Left lung (tissue), 10 donors: ENCODE measurements around the gene ECE1. TPM values are rescaled to one million over a fixed set of nuclear protein-coding genes. Genes with fewer than 3 reads are reported as not detected.

Experiments
- ATAC-seq: fragments of 200-7000 bp; cut with Tn5 transposase; one replicate; pipeline ENCODE4 v1.9.1; 2020; ENCODE audit warnings: moderate library complexity
- DNase-seq, 4 donors: peaks; one replicate each; pipeline ENCODE4 v3.0.0-alpha.2; 2013 to 2020
- H3K27ac ChIP-seq, 2 donors: fragments of 200-600 bp; sonication (generic) in 1 of 2; one replicate each; pipeline versions ENCODE4 v1.5.0 to v1.8.0; 2020 to 2021
- H3K27me3 ChIP-seq, 2 donors: fragments of 200-600 bp; sonication (generic) in 1 of 2; one replicate each; pipeline versions ENCODE4 v1.5.0 to v1.8.0; 2020 to 2021
- H3K36me3 ChIP-seq, 2 donors: fragments of 200-600 bp; sonication (generic) in 1 of 2; one replicate each; pipeline versions ENCODE4 v1.5.0 to v1.8.0; 2020 to 2021
- H3K4me1 ChIP-seq, 2 donors: fragments of 200-600 bp; one replicate each; pipeline ENCODE4 v1.8.0; 2021
- H3K4me3 ChIP-seq, 2 donors: fragments of 200-600 bp; sonication (generic) in 1 of 2; one replicate each; pipeline versions ENCODE4 v1.5.0 to v1.8.0; 2020 to 2021; ENCODE audit warnings: mild to moderate bottlenecking in 1 of 2
- H3K9me3 ChIP-seq, 2 donors: fragments of 200-600 bp; sonication (generic) in 1 of 2; one replicate each; pipeline versions ENCODE4 v1.5.0 to v1.8.0; 2020 to 2021
- intact Hi-C, 2 donors: fragments of 100-400 bp; cut with DNase I; formaldehyde crosslinking; loops; one replicate each; pipeline versions ENCODE4 v1.11.2 to v1.14.2; 2022
- polyA plus RNA-seq, 6 donors: library from polyadenylated mRNA; unstranded; fragments of 120-200 nt; gene quantifications; one replicate each; pipeline ENCODE4 v1.2.1, GENCODE V29; 2013; ENCODE audit not compliant: insufficient read length in 6 of 6
- total RNA-seq, 2 donors: library from RNA; stranded (reverse); fragmentation: NEBNext Ultra II Directional; extraction: Animal tissue kit (Norgen Biotek cat#: 25700); gene quantifications; one replicate each; pipeline ENCODE4 v1.2.1, GENCODE V29; 2021
- TF ChIP-seq, protein P1 (sequence below), 2 donors: fragments of 200-600 bp; sonication (generic) in 1 of 2; IDR thresholded peaks; one replicate each; pipeline versions ENCODE4 v1.5.0 to v1.8.0; 2021; ENCODE audit warnings: antibody characterized with exemption in 2 of 2
- donor health status: DM: no; HTN: yes; CAD: no.
- donor health status: DM: no; HTN: no; CAD: no.

The ECE1 gene
- total and polyA plus RNA-seq, 8 donors, result 76.7 to 107 (median 83.3) TPM

DNA sequence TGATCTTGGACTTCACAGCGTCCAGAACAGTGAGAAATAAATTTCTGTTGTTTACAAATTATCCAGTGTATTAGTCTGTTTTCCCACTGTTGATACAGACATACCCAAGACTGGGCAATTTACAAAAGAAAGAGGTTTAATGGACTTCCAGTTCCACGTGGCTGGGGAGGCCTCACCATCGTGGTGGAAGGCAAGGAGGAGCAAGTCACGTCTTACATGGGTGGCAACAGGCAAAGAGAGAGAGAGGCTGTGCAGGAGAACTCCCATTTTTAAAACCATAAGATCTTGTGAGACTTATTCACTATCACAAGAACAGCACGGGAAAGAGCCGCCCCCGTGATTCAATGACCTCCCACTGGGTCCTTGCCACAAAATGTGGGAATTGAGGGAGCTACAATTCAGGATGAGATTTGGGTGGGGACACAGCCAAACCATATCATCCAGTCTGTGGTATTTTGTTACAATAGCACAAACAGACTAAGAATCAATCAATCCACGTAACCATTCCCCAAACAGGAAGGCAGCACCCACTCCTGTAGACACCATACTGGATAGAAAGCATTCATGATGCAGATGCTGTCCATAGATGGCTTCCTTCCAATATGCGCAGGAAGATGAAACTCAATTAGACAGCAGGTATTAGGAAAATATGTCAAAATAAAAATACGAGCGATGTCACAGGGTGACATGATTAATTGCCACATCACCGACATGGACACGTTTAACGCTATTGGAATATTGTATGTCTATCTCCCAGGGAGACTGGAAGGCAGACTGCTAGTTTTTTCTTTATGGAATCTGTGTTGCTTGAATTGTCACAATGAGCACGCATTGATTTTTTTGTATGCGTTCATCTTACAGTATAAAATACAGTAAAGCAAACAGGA is 22.8 kb downstream of the ECE1 start:
- TF ChIP-seq, protein P1, sequence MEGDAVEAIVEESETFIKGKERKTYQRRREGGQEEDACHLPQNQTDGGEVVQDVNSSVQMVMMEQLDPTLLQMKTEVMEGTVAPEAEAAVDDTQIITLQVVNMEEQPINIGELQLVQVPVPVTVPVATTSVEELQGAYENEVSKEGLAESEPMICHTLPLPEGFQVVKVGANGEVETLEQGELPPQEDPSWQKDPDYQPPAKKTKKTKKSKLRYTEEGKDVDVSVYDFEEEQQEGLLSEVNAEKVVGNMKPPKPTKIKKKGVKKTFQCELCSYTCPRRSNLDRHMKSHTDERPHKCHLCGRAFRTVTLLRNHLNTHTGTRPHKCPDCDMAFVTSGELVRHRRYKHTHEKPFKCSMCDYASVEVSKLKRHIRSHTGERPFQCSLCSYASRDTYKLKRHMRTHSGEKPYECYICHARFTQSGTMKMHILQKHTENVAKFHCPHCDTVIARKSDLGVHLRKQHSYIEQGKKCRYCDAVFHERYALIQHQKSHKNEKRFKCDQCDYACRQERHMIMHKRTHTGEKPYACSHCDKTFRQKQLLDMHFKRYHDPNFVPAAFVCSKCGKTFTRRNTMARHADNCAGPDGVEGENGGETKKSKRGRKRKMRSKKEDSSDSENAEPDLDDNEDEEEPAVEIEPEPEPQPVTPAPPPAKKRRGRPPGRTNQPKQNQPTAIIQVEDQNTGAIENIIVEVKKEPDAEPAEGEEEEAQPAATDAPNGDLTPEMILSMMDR (IDR thresholded peaks at IDR 0.05), result no peak
- intact Hi-C loops, result loop anchor here (10.0 kb wide), 2 partner anchors 67 to 97 kb away; no protein-coding TSS in a partner anchor
- Histone ChIP-seq H3K27ac (no peak overlapping the region), H3K4me1 (peaks cover 8 to 47% of the 10 kb centered on the region in 2 donors), H3K4me3 (no peak overlapping the region), H3K27me3 (no peaks in the 10 kb centered on the region), H3K36me3 (peaks cover 0 to 68% of the 10 kb centered on the region in 2 donors), H3K9me3 (no peaks in the 10 kb centered on the region)
- DNase-seq, result no peak
- ATAC-seq, result no peak

DNA sequence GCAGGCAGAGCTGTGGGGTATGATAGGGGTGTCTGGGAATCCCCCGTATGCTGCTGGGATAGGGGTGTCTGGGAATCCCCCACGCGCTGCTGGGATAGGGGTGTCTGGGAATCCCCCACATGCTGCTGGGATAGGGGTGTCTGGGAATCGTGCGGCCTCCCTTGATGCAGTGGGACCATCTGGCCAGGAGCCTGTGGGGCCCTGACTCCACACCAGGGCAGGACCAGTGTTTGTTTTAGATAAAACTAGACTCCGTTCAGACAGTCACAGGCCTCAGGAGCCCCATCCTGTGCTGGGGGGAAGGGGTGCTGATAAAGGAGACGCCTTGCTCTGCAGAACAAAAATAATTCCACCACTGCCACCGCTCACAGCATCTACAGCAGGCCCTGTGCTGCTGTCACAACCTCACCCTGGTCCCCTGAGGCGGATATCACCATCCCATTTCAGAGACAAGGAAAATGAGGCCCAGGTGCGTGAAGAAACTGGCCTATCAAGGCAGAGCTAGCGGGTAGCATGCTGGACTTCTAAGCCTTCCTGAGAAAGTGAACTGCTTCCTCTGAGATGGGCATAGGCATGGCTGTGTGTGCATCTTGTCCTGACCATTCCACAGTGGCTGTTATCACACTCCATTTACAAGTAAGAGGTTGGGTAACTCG is 24.0 kb downstream of the ECE1 start:
- peak overlapping the region in 1 of 2 donors; percentile 10 for H3K27ac ChIP-seq
- no peak overlapping the region for H3K4me3 ChIP-seq
- H3K27me3 ChIP-seq, result no peaks in the 10 kb centered on the region
- TF ChIP-seq, protein P1 (IDR thresholded peaks at IDR 0.05), result no peak
- DNase-seq (no peak), ATAC-seq (no peak)
- H3K36me3 ChIP-seq, result peaks cover 0 to 56% of the 10 kb centered on the region in 2 donors
- H3K9me3 ChIP-seq, result no peaks in the 10 kb centered on the region
- H3K4me1 ChIP-seq, result peaks cover 19 to 59% of the 10 kb centered on the region in 2 donors
- intact Hi-C loops, result loop anchor here (10.0 kb wide), 2 partner anchors 69 to 99 kb away; no protein-coding TSS in a partner anchor

DNA sequence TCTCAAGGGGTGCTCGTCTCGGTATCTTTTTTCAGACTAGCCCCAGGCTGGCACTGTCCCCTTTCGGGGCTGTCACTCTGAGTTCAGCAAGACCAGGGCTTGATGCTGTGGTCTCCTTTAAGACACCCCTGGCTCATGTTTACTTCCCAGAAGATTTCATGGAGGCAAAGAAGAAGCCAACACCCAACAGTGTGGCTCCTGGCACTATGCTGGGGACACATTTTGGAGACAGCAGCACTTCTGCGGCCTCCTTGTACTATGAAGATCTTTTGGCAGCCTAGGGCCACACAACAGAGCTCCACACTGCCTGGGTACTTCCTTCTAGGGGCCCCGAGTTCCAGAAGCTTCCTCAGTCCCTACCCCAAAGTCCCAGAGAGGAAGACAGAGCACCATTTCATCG is 24.6 kb downstream of the ECE1 start:
- H3K36me3 ChIP-seq, result peaks cover 0 to 50% of the 10 kb centered on the region in 2 donors
- DNase-seq (no peak), ATAC-seq (no peak)
- intact Hi-C loops, result loop anchor here (10.0 kb wide), 2 partner anchors 69 to 99 kb away; no protein-coding TSS in a partner anchor
- H3K4me3 ChIP-seq, result no peak overlapping the region
- H3K27ac ChIP-seq, result peak overlapping the region; percentile 10 to 47
- peaks cover 24 to 61% of the 10 kb centered on the region in 2 donors for H3K4me1 ChIP-seq
- TF ChIP-seq, protein P1 (IDR thresholded peaks at IDR 0.05), result no peak
- H3K9me3 ChIP-seq, result no peaks in the 10 kb centered on the region
- no peaks in the 10 kb centered on the region for H3K27me3 ChIP-seq

DNA sequence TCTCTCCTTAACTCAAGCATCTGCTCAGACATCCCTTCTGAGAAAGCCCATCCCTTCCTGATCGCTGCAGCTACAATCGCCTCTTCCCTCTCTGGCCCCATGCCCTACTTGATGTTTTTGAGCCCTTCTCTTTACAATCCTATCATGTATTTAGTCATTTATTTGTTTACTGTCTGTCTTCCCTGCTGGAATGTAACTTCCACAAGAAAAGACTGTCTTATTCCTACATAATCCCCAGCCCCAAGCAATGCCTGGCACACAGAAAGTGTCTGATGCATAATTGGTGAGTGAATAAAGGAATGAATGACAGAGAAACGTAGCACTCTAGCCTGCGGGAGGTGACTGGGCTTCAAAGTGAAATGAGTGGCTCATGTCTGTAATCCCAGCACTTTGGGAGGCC is 25.4 kb downstream of the ECE1 start:
- TF ChIP-seq, protein P1 (IDR thresholded peaks at IDR 0.05), result no peak
- Histone ChIP-seq H3K27me3 (no peaks in the 10 kb centered on the region), H3K27ac (peak overlapping the region in 1 of 2 donors; percentile 10), H3K4me3 (no peak overlapping the region), H3K36me3 (peaks cover 0 to 51% of the 10 kb centered on the region in 2 donors), H3K9me3 (no peaks in the 10 kb centered on the region), H3K4me1 (peaks cover 24 to 68% of the 10 kb centered on the region in 2 donors)
- ATAC-seq (no peak), DNase-seq (no peak)
- intact Hi-C loops, result loop anchor here (10.0 kb wide), 2 partner anchors 70 to 100 kb away; no protein-coding TSS in a partner anchor
